ENCODE measurements around the gene DAPK1.
"Not testable (repeated sequence)": the region's sequence is repeated elsewhere in the genome, so short reads cannot be mapped to it uniquely, and the experiment has no call there.

The DAPK1 gene

DNA sequence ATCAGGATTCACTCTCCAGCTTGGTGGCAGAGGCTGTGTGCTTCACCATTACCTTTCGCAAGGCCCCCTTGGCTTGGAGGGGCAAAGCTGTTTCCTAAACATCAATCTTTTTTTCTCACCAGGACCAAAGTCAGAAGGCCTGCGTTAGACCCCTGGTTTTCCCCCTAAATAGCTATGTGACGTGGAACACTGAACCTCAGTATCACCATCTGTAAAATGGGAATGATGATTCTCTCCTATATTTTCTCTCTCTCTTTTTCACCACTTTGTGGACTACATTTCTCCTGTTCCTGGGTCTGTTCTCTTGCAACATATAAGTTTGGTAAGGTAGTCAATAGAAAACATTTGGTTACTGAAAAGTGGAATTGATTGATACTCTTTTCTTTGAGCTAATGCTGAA, 50.5 kb downstream of the DAPK1 start:
- no peak for DNase-seq

DNA sequence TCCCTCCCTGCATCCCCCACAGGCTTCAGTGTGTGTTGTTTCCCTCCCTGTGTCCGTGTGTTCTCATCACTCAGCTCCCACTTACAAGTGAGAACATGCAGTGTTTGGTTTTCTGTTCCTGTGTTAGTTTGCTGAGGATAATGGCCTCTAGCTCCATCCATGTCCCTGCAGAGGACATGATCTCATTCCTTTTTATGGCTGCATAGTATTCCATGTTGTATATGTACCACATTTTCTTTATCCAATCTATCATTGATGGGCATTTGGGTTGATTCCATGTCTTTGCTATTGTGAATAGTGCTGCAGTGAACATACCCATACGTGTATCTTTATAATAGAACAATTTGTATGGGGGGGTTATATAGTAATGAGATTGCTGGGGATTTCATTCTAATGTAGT, 51.4 kb downstream of the DAPK1 start:
- not testable (repeated sequence) for DNase-seq

DNA sequence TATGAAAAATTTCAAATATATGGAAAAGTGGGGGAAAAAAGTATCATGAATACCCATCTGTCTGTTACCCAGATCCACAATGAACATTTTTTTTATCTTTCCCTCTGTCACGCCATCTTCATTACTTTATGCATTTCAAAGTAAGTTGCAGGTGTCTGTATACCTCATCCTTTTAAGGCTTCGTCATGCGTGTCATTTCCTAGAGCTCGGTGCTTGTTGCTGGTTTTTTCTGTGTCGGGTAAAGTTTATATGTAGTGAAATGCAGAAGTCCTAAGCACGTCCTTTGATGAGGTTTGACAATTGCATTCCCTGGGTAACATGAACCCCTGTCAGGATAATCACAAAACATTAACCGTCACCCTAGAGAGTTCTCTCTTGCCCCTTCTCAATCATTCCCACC, 52.1 kb downstream of the DAPK1 start:
- no peak for DNase-seq

DNA sequence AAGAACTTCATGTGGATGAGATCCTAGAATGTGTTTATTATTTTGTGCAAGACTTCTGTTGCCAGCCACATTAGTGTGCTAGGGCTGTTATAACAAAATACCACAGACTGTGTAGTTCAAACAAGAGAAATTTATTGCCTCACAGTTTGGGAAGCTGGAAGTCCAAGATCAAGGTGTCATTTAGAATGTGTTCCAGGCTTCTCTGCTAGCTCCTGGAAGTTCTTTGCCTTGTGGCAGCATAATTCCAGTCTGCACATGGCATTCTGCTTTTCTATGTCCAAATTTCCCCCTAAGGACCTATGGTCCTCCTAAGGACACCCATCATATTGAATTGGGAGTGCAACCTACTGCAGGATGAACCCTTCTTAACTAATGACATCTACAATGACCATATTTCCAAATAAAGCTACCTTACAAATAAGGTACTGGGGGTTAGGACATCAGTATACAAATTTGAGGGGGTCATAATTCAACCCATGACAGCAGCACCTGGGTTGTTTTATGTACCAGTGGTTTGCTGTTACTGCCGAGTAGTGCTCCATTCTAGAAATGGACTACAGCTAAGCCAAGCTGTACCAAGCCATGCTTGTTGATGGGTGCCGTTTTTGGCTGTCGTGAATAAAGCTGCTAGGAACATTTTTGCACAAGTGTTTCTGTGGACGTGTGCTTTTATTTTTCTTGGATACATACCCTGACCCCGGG, 52.7 kb downstream of the DAPK1 start:
- no peak for DNase-seq

DNA sequence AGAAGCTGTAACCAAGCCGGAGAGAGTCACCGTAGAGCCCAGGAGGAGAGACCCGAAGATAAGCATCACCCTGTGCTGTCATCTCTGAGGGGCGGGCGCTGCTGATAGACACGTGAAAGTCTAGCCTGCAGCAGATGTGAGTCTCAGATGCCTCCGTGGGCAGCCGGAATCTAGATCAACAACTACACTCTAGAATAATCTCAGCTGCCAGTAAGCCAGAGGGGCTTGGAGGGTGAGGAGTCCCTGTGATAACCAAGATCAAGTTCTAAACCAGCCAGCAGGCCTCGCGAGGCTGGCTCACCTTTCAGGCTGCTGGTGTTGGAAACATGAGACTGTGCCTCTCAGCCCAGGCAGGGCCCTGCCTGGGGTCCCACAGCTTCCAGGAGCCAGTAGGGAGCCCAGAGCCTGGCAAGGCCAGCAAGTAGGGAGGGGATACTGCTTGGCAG, 54.1 kb downstream of the DAPK1 start:
- DNase-seq = no peak

DNA sequence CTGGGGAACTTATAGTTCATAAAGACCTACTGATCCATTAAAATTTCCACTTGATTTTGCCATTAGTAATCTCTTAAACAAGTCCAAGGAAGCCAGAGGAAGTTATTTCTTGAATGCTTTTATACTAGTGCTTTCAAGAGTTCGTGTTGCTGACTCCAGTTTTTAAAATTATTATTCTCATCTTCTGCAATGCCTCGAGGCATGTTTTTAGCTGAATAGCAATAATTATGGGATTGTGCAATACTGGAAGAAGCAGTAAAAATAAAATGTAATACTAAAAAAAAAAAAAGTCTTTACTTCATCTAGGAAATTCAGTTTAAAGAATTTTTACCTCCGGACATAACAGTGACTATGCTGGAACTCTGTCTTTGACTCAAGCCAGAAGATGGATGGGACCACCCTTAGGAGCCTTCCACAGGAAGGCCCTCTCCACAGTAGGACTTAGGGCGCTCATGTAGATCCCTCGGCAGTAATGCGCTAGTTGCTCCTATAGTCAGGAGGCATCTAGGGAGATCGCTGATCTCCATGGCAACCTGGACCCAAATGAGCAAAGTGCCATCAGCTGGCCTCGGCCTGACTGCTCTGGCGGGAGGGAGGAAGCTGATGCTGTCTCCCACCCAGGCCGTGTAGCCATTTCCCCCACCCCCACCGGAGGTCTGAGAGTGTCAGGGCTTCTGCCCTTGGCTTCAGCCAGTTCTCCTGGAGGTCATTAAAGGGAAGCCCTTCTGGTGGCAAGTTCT, 56.7 kb downstream of the DAPK1 start:
- DNase-seq = no peak

DNA sequence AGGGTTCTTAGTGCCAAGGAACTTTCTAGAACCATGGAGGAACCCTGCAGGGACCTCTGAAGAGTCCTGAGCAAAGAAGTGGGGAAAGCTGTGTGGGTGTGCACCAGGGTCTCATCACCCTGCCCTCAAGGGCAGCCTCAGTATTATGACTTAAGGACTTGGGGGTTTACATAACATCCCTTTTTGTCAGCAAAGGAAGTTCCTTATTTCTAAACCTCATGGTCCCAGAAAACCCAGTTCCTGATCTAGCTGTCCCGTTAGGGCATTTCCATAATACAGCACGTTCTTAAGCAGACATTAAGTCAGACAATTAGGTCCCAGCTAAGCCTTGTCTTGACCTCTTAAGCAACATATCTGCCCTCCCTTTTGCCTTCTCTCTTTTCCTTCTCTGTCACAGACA, 57.3 kb downstream of the DAPK1 start:
- DNase-seq = no peak

DNA sequence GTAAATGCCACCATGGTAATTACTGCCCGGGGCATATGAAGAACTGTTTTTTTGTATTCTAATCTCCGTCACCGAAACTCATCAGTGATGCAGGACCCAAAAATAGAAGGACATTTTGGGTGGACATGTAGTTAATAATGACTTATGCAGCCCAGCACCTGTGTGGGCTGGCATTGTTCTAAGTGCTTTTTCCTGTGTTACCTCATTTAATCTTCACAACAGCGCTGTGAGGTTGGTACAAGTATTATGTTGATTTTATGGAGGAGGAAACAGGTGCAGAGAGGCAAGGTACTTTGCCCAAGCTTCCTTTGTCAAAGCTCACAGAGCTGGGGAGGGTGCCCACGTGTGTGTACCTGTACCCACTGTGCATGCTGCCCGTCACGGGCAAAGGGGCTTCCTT, 58.4 kb downstream of the DAPK1 start:
- DNase-seq = no peak

DNA sequence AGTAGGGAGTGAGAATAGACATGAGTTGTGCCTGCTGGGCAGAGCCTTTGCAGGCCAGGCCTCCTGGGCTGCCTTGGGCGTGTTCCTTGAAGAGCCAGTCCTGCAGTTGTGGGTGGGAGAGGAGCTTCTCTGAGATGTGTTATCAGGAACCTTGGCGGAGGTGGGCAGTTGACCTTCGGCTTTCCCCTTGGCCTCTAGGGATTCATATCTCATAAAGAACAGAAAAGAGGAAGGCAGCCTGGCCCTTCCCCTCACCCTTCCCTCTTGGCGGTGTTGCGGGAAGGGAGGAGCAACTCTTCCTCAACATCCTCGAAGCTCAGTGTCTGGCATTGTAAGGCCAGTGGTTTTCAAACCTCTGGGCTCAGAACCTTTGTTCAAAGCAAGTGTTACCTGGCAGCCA, 59.2 kb downstream of the DAPK1 start:
- DNase-seq = no peak

DNA sequence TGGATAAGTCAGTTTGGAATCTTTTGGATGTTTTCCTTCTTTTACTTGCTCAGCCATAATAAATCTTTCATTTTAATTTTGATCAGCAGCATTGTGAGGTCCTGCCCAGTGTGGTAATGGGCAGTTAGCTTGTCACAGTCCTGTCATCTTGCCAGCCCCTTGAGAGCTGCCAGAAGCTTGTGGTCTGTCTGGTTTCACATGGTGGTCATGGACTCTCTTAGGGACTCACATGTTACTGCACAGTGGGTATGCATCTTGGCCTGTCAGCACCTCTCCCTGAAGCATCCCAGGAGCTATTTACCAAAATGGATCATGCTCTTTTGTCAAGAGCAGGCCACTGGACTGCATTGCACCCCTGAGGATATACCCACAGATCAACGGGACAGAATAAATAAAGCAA, 60.3 kb downstream of the DAPK1 start:
- DNase-seq = no peak

DNA sequence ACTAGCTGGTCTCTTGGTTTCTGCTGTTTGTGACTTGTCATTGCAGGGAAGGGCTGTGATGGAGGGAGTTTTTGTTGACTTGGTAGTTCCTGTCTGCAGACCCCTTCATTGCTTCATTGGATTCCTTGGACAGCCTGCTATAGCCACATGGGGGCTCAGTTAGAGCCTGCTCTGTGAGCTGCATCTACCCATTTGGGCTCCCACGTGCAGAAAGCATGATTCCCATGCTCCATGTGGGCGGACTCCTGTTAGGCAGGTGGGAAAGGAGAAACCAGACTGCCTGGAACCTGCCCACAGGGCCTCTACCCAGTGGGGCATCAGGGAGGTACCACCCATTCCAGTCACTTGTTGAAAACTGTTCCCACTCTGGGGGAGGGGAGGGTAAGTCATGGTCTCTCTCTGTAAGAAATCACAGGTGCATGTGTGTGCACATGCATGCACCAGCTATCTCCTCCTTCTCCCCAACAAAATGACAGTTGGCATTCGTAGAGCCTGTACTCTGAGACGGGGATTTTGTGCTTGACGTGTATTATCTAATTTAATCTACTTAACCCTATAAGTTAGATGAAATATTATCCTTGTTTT, 61.0 kb downstream of the DAPK1 start:
- no peak for DNase-seq

DNA sequence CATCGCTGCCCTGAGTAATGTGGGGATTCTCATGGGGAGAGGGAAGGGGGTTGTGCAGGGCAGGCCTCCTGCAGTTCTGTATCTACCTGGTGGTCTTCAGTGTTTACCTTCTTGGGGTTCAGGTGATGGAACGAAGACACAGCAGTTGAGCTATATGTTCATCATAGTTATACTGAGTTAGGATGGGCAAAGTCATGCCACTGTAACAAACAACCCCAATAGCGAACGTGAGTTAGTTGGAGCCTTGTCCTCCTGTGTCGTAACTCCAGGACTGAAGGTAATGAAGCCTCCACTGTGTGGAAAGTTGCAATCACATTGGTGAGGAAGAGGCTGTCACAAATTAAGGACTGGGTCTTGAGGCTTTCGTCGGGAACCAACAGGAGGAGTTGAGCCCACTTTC, 64.4 kb downstream of the DAPK1 start:
- no peak for DNase-seq

DNA sequence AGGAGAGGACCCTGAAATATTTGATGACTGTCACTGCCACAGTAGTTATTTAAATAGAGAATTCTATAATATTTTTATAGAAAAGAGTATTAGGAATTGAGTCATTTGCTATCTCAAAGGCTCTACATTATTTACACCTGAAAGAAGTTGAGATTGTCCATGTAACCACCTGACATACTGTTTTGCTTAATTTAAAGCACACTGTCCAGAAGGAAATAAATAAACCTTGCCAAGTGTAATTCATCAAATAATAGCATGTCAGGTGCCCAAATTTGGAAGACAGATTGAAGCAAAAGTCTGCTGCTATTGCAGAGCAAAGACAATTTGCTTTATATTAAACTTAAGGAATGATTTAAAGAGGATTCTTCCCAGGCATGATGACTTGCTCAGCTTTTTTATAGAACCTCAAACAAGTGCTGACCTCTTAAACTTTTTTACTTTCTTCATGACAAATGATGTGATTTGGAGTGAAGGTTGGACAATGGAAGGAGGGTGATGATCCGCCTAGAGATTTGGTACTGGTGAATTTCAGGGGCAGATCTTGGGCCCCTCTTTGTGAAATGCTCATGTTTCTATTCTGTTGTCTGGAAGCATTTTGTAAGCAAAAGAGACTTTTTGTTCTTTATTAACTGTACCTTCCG, 65.0 kb downstream of the DAPK1 start:
- no peak for DNase-seq

DNA sequence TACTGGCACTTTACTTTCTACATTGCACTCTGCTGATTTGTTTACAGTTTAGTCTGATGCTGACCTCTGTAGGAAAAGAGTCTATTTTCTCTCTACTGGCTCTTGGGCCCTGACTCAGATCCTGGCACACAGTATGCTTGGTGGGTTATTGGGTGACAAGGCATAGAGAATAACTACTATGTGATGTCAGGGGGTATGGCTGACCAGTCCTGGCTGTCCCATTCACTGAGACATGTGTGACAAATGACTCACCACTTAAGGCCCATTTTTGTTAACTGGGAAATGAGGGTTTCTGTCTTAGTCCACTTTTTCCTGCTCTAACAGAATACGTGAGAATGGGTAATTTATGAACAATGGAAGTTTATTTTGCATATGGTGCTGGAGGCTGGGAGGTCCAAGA, 66.4 kb downstream of the DAPK1 start:
- no peak for DNase-seq

DNA sequence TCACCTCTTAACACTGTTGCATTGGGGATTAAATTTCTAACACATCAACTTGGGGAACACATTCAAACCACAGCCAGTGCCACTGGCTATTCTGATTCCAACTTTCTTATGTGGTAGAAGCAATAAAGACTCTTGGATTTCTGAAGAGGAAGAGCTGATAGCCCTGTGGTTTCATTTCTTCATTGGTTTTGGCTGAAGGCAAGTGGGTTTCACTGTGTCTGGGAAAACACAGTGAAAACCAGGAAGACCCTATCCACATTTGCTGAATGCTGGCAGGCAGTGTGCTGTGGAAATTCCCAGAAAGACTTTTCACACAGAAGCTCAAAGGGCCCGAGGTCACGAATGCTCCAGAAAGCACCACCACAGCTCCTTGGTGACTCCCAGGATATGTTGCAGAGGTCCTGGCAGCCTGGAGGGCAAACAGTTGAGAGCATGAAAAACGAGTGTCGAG, 67.1 kb downstream of the DAPK1 start:
- no peak for DNase-seq

DNA sequence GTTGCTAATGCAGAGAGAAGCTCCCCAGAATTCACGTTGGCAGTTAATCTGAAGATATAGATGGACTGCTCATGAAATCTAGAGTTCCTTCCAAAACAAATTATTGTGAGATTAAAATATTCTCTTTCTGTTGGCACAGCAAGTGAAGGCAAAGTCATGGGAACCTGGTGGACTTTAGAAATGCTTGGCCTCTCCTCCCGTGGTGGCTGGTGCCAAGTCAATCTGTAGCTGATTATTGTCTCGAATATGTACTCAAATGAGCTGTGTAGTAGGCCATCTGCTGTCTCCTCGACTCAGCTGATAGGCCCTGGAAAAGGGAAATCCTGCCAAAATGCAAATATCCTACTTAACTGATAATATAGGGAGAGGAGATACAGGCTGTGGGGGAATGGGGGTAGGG, 69.3 kb downstream of the DAPK1 start:
- DNase-seq = no peak

DNA sequence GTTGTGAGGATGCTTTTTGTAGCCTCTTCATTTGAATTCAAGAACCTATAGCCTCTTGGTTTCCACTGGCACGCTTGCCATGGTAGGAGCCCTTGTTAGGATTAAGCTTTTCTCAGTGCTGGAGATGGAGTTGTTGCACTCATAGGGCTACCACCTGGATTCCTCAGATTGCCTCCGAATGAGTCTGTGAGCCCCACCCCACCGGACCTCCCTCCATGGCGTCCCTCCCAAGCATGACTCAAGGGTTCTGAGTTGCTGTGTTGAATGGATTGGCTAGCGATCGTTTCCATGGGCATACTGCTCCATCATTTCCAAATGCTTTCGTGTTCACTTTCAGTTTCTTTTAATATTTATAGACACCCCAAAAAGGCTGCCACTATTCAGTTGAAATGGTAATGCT, 69.9 kb downstream of the DAPK1 start:
- DNase-seq = no peak

DNA sequence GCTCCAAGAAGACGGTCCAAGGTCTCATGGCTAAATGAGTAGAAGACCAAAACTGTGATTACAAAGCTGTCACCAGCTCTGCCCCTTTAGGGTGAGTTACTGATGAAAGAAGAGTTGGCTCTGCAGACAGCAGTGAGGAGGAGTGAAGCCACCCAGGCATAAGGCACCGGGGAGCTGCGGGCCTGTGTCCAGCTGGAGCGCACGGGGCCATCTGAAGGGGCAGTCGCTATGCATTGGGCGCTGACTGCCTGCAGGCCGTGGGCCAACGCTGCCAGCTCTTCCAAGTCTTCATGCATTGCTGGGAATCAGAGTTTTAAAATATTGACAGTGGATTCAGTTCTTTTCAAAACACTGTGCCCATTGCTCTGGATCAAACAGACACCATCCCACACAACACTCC, 70.3 kb downstream of the DAPK1 start:
- no peak for DNase-seq

DNA sequence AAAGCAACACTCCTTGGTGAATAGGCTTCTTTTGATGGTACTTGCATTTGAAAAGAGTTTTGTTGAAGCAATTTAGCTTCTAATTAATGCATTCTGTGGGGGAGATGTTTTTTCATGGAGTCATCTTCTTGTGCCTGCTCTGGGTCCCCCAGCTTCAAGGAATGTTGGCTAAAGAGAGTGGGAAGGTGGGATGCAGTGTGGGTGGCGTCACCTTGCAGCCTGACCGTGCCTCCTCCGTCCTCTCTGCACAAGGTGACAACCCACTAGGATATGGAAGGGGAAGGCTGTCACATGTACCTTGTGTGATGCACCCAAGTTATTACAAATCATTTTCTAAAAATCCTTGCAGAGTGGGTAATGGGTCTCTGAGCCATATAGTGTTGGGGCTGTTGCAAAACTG, 70.7 kb downstream of the DAPK1 start:
- no peak for DNase-seq

DNA sequence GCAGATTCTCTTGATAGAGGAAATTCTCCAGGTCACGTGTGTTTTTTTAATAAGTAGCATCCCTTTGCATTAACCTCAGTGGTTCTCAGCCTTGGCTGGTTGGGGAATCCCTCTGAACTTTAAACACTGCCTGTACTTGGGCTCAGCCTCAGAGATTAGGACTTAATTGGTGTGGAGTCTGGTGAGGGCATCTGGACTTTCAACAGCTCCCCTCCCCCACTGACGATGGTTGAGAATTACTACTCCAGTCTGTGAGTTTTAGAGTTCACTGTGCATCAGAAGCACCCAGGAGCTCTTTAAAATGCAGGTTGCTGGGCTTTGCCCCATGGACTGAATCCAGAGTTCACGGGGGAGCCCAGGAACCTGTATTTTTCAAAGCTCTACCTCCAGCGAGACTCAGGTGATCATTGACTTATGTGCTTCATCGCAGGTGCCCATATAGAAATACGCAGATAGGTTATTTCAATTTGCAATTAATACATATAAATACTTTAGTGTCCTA, 71.4 kb downstream of the DAPK1 start:
- DNase-seq = no peak

DNA sequence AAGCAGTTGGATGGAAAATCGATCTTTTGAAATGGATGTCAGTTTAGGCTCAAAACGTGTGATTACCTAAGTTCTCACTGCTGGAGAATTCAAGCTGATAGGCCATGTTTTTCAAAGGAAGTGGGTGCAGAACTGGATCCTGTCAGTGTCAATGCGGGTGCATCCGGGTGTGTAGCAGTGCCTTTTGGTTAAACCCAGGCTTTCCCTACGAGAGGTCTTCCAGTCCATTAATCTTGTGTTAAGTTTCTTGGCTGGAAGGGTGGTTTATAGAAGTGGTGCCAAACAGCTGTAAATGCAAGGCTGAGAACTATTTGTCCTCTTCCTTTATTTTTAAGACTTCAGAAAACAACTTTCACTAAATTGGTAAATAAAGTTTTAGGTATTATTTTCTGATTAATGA, 71.9 kb downstream of the DAPK1 start:
- no peak for DNase-seq

DNA sequence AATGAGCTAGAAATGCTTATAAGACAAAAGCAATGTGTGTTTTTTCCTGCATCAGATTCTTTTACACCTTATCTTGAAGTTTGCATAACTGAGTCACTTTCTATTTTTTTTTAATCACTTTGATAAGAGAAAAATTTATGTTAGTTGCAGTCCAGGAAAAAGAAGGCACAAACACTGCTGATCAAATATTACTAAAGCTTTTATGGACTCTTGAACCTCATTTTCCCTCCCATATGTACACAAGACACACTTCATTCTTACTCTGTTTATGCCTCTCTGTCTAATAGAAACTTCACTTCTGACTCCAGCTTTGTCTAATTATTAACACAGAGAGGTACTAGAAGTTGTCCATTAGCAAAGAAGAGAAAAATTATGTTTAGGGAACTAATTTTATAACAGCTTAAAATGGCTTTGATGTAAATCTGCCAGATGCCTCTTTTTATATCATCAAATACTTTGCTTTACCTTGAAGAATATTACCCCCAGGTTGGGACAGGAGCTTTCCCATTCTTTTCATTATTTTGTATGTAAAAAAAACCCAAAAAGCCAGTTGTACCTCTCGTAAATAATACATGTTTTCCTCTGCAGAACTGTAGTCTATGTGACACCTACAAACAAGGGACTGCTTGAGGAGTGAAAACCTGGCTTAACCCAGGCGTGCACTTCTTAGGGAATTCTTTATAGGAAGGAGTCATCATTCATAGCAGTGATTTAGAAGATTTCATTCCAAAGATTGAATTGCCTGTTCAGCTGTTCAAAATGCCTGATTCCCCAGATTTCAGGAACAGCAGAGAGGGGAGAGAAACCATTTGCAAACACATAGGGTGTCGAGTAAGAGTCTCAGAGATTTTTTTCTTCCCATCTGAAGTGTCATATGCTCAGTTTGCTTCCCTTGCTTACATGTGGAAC, 72.6 kb downstream of the DAPK1 start:
- DNase-seq = no peak

Data from effector CD4-positive, alpha-beta T cell (primary cell).